GM21447 (cell line): ENCODE data around the gene DLK2.

ENCODE experiments used
- ATAC-seq: cut with Tn5 transposase; IDR thresholded peaks from one replicate; pipeline ENCODE4 v1.9.1; 2021; ENCODE audit not compliant: unreplicated experiment

The DLK2 gene

DNA sequence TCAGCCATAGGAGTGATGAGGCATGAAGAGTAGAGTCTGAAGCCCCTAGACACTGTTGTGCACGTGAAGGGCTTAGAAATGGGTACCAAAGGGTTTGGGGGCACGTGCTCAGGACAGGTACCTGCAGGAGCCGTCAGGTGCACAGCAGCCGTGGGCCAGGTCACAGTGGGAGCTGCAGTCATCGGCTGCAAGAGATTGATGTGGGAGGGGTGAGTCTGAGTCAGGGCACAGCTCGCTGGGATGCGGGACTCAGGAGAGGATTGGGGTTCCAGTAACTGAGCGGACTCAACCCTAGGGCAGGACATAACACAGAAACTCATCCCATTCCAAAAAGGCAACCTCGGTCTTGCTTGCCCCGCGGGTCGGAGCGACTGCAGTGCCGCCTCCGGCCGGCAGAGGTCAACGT, 1.1 kb downstream of the DLK2 start:
- ATAC-seq = no peak

DNA sequence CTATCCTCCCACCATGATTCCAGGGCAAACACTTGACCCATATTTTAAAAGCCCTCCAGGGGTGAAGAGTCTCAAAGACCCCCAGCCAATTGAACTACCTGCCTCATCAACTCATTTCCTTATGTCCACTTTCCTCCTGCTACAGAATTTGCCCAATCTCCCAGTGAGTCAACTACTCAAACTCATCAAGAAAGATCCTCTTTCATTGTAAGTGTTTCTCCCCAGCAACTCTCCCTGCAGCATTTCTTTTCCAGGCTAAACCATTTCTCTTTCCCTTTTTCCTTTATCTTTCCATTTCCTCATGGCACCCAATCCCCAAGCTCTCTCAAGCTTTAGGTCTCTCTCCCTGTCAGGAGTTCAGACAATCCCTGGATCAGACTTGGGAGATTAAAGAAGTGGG, 1.5 kb downstream of the DLK2 start:
- ATAC-seq = no peak

DNA sequence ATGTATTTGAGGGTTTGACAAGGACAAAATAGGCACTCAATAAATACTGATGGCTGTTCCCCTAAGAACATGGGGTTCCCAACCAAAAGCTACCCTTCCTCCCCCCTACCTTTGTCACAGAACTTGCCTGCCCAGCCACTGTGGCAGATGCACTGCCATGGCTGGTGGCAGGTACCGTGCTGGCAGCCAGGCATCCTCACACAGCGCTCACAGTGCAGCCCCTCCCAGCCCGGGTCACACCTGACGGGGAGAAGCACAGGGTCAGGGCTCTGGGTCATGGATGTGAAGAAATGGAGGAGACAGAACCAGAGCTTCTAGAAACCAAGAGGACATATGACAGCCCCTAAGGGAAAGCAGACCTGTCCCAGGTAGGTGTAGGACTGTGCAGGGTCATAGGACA, 2.5 kb downstream of the DLK2 start:
- no peak for ATAC-seq

DNA sequence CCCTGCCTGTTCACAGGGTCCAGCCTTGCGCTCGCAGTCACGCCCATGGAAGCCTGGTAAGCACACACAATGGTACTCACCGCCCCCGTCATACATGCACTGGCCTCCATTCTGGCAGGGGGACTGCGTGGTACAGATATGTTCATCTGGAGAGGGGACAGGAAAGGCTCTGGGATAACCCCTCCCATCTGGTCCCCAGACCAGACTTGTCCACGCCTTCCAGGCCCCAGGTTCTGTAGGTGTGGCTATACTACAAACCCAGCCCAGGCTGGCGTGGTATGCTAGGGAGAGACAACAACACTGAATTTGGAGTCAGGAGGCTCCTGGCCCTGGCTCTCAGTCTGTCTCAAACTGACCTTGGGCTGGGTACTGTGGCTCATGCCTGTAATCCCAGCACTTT, 3.4 kb downstream of the DLK2 start:
- ATAC-seq = no peak

DNA sequence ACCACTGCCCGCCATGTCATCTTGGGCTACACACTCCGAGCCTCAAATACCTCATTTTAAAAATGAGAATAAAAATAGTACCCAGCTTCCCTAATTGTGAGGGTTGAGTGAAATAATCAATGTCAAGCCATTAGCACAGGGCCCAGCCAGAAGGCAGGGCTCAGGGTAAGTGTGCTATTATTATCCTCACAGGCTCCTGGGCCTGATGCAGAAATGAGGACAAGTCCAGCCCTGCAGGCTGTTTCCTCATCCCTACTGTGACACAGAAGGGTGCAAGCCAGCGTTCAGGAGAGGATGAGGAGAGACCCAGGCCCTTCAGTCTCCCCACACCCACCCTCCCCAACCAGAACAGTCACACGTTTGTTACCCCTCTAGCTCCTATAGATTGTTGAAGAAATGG, 4.0 kb downstream of the DLK2 start:
- ATAC-seq = no peak

DNA sequence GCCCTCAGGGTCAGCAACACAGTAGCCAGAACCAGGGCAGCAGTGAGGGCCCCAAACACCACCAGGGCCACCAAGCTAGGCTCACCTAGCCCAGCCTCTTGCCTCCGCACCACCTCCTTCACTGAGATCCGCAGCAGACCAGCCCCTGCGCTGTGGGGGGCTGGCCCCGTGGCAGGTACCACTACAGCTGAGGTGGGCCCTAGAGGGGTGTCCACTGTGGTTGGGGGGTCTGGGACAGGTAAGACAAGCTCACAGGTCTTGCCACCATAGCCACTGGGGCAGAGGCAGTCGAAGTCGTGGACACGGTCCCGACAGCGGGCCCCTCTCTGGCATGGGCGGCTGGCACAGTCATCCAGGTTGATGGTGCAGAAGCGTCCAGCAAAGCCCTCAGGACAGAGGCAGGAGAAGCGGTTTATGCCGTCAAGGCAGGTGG, 4.6 kb downstream of the DLK2 start:
- ATAC-seq = no peak

GRCh38 chr6:43448916-43449315, 6.4 kb downstream of the DLK2 start:
- ATAC-seq = no peak

GRCh38 chr6:43447604-43448003, 7.7 kb downstream of the DLK2 start:
- no peak for ATAC-seq

DNA sequence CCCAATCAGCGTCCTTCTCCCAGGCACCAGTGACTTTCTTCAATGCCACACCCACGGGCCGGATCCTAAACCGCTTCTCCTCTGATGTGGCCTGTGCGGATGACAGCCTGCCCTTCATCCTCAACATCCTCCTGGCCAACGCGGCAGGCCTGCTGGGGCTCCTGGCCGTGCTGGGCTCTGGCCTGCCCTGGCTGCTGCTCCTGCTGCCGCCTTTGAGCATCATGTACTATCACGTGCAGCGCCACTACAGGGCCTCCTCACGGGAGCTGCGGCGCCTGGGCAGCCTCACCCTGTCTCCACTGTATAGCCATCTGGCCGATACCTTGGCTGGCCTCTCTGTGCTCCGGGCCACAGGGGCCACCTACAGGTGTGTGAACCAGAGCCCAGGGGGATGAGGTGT, 9.8 kb downstream of the DLK2 start:
- no peak for ATAC-seq

DNA sequence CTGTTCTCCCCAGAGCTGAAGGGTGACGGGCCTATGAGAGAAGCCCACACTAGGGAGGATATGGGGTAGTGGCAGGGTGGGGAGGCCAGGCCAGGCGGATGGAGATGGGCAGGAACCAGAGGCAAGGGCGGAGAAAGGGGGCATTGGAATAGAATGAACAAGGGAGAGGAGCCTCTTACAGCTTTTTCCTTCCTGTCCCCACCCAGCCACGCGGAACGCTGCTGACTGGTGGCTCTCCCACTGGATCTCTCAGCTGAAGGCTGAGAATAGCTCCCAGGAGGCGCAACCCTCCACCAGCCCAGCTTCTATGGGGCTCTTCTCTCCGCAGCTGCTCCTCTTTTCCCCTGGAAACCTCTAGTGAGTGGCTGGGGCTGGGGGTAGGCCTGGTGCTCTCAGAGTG, 10.8 kb downstream of the DLK2 start:
- no peak for ATAC-seq

GRCh38 chr6:43444036-43444435, 11.3 kb downstream of the DLK2 start:
- no peak for ATAC-seq

- no peak for ATAC-seq
These were observed 12.4 kb downstream of the DLK2 start for GRCh38 chr6:43442935-43443334.

DNA sequence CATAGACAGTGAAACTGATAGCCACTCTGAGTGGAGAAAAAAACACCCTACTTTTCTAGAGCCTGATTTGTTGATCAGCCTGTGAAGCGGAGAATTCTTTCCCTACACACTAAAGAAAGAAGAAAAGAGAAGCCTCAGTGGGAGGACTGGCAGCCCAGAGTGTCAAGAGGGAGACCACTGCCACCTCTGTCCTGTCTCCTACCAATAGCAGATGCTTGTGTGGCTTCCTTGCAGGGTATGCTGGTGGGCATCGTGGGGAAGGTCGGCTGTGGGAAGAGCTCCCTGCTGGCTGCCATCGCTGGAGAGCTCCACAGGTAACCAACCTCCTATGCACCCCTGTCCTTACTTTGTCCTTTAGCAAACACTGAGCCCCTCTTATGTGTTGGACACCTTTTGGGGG, 17.6 kb downstream of the DLK2 start:
- no peak for ATAC-seq

- ATAC-seq = no peak
These were observed 18.6 kb downstream of the DLK2 start for GRCh38 chr6:43436577-43437282.

DNA sequence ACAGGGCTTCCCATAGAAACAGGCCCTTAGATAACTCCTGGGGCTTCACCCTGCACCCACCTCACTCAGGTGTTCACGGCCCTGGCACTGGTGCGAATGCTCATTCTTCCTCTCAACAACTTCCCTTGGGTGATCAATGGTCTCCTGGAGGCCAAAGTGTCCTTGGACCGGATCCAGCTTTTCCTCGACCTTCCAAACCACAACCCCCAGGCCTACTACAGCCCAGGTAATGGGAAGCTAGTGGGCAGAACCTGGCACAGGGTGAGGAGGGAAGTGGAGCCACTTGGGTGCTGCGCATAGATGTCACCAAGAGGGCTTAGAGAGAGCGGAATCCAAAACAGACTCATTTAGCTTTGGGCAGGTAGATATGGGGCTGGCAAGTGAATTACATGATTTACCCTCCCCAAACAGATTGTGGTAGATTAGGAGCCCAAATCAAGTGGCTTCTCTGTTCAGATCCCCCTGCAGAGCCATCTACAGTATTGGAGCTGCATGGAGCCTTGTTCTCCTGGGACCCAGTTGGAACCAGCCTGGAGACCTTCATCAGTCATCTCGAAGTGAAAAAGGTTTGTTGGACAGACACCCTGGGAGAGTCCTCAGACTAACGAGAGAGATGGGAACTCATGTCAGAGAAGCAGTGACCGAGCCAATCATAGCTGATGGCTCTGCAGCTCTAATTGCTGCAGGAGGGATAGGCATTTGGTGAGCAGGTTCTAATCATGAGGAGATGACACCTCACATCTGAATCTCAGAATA, 19.5 kb downstream of the DLK2 start:
- no peak for ATAC-seq

DNA sequence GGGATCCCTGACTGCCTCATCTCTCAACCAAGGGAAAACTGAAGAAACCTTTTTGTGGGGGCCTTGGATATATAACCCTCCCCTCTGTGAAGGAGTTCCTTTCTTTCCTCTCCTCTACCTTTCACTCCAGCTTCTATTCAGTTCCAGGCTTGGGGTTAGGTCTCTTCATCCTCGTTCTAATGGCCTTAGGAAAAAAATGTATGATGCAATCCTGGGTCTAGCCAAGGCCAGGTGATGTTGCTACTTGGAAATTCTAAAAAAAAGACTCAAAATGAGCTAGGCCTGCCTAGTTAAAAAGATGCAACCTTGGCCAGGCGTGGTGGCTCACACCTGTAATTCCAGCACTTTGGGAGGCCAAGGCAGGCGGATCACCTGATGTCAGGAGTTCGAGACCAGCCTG, 20.4 kb downstream of the DLK2 start:
- ATAC-seq = no peak

GRCh38 chr6:43434001-43434840, 21.1 kb downstream of the DLK2 start:
- ATAC-seq = no peak

GRCh38 chr6:43433148-43433547, 22.2 kb downstream of the DLK2 start:
- ATAC-seq = no peak

GRCh38 chr6:43432009-43432945, 23.1 kb downstream of the DLK2 start:
- ATAC-seq = no peak

- ATAC-seq = no peak
These were observed 26.5 kb downstream of the DLK2 start for GRCh38 chr6:43428874-43429273.

- no peak for ATAC-seq
These were observed 27.2 kb downstream of the DLK2 start for GRCh38 chr6:43428112-43428570.
